ENCODE results near the gene SSBP4.

The SSBP4 gene

DNA sequence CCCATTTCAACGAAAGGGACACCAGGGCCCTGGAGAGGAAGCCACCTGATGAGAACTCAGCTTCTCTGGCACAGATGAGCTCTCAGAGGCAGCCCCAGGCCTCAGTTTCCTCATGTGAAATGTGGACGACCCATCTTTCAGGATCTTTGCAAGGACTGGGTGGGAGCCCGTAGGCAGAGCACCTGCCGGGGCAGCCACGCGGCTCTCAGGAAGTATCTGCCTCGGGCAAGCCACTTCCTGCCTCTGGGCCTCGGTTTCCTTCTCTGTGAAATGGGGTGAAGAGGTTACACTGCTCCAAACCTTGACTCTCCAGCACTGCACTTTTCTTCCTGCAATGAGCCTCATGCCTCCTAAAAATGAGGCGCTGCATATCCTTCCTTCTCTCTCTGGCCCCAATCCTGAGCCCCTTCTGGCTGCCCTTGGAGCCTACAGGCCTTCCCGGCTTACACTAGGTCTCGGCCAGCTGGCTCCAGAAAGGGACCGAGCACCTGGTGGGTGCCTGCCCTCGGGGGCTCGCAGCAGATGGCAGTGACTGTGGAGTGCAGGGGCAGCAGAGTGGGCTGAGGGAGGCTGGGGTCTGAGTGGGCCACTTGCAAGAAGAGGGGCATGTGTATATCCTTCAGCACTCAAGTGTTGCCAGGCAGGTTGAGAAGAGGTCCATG is 3.5 kb downstream of the SSBP4 start:
- FAIRE-seq: no peak

GRCh38 chr19:18423258-18424020 is 4.2 kb downstream of the SSBP4 start:
- no peak for FAIRE-seq

GRCh38 chr19:18424122-18424889 is 5.1 kb downstream of the SSBP4 start:
- no peak for FAIRE-seq

DNA sequence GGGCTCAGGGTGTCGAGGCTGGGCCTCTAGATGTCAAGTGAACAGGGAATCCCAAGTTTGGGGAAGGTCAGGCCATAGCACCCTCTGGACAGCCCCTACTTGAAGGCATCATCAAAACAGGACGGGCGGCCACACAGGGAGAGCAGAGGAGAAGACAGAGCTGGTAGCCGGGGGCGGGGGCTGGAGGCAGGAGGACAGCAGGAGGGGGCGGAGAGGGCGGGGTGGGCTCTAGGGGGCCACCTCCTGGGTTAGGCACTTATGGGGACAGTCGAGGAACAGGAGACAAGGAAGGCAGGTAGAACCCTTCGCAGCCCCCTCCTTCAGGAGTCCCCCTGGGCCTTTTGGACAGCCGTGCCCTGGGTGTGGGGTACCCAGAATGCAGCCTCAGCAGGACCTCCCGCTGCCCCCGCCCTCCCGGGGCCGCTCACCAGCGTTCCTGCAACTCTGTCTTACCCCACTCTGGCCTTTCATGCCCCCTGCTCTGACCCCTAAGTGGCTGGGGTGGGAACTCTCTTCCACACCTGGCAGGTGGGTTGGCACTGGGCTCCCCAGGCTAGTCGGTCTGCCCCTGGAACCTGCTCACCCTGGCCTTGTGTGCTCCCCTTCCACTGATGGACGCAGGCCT is 5.8 kb downstream of the SSBP4 start:
- no peak for FAIRE-seq

DNA sequence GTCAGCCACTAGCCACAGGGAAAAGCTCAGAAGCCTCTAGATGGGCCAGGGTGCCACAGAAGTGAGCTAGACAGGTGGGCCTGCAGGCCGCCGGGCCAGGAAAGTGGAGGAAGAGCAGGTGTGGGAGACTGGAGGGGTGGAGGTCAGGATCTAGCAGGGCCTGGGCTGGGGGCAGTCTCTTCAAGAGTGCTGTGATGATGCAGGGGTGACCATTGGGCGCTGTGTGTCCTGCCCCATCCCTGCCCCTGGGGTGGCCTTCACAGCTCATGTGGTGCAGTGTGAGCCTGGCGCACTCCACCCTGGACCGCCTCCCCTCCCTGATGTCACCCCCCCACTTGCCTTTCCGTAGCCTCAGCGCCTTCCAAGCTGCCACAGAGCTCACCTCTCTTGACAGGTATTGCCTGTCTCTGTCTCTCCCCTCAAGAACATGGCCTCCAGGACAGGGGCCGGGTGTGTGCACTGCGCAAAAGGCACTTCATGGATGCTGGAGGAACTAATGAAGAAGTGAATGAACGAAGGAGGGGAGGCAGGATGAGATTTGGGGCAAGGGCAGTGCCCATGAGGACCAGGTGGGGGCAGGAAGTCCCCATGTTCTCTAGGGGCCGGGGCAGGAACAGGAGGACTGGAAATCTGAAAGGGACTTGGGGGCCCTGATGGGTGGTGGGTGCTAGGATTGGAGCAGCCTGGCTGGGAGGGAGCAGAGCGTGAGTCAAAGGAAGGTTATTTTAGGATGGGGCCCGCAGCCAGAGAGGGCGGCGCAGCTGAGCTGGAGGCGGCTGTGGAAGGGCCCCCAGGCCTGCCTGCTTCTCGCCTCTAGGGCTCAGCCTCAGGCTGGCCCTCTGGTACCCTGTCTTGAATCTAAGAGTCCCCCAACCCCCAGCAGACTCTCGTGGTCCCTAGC is 6.6 kb downstream of the SSBP4 start:
- no peak for FAIRE-seq

- FAIRE-seq: no peak
Measured at GRCh38 chr19:18426416-18426767, 7.2 kb downstream of the SSBP4 start.

GRCh38 chr19:18427080-18427742 is 8.0 kb downstream of the SSBP4 start:
- FAIRE-seq: no peak

DNA sequence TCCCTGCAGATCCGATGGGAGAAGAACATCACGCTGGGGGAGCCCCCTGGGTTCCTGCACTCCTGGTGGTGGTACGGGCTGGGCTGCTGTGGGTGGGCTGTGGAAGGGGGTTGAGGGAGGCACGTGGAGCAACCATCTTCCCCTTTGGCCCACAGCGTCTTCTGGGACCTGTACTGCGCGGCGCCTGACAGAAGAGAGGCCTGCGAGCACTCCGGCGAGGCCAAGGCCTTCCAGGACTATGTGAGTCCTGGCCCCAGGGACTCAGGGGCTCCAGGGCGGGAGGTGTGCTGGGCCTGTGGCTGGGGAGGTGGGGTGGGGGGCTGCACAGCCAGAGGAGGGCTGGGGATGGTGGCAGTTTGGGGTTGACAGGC is 8.5 kb downstream of the SSBP4 start:
- no peak for FAIRE-seq

DNA sequence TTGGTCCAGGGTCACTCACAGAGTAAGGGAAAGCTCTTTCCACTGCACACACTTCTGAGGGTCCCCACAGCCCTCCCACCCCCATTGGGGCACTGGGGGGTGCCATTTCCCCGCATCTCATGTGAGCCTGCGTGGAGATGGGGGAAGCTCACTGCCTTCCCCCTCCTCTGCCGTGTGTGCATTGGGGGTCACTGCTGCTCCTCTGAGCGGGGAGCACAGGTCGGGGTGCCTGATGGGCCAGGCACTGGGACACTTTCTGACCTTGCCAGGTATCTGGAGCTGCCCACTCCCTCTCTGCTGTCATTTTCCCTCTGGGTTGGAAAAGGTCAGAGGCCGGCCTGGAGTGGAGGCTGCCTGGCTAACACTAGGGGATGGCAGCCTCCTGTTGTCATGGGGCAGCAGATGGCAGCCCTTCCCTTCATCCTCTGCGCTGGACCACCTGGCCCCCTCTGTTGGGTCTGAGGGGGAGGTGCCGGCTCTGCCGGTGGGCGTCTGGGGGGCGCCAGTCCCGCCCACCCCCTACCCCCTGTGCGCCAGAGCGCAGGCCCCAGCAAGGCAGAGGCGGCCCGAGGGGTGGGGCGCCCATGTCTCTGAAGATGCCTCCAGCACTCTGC is 9.1 kb downstream of the SSBP4 start:
- FAIRE-seq: no peak

- FAIRE-seq: no peak
Measured at GRCh38 chr19:18428787-18429674, 9.8 kb downstream of the SSBP4 start.

DNA sequence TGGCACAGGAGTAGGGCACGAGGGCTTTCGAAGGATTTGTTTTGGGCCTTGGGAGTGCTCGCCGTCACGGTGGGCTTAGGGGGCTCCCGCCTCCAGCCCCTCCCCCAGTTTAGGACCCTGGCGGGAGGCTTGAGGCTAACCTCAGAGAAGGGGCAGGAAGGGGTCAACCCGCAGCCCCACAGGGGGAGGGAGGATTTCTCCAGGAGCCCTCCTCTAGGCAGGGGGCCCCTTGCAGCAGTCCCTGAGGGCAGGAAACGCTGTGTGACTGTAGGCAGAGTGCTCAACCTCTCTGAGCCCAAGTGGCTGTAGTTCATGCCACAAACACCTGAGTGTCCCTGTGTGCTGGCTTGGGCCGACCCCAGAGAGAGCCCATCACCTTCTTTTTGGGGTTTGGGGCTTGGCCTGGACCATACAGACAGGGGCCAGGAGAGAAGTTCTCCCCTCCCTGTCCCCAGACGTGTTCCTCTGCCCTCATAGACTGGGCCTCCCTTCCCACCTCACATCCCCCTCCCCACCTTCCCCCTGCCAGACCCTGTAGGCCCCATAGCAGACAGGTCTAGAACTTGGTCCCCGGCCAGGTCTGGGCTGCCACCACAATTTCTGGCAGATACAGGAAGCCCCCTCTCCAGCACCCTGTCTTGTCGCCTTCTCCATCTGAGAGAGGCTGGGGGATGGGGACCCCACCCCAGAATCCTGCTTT is 10.7 kb downstream of the SSBP4 start:
- FAIRE-seq: no peak

- FAIRE-seq: no peak
Measured at GRCh38 chr19:18430417-18431144, 11.4 kb downstream of the SSBP4 start.

- no peak for FAIRE-seq
Measured at GRCh38 chr19:18431351-18432197, 12.4 kb downstream of the SSBP4 start.

DNA sequence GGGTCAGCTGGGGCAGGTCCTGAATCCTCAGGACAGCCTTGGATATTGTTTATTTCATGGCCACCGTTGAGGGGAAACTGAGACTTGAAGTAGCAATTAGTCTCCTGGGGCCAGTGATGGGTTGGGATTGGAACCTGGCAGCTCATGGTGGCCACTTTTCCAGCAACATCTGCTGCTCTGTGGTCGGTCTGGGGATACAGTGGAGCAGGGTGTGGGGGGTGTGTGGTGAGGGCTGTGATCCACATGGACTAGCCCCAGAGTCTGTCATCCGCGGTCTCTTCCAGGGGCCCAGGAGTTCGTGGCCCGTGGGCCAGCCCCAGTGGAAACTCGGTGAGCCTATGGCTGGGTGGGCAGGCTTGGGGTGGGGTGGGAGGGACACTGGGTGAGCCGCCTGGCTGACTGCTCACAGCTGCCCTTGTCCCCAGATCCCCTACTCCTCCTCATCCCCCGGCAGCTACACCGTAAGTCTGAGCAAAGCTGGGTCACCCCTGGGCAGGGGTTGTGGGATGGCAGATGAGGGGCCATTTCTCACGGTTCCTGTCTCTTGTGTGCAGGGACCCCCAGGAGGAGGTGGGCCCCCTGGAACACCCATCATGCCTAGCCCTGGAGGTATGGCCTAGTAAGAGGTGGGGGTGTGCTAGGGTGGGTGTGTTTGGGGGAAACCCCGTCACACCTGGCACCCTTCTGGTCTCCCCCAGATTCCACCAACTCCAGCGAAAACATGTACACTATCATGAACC is 13.2 kb downstream of the SSBP4 start:
- FAIRE-seq: no peak

DNA sequence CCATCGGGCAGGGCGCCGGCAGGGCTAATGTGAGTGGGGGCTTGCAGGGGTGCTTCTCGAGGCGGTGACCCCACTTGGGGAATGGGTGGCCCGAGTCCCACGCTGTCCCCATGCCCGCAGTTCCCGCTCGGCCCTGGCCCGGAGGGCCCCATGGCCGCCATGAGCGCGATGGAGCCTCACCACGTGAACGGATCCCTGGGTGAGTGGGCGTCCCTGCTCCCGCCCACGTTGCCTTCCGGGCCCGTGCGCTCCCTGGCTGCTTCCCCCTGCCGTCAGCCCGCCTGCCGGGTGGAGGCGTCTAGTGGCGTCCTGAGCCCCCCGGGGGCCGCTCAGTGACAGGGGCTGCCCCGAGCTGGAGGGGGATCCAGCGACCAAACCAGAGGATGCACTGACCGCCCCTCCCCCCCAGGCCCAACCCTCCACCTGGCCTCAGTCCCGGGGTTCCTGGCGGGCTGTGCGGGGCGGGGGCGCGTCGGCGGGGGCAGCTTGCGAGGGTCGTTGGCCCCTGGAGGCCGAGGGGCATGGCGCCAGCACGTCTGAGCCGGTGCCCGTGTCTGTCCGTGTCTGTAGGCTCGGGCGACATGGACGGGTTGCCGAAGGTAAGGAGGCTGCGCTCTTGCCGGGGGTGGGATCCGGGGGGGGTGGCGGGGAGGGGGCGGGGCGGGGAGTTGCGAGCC is 14.0 kb downstream of the SSBP4 start:
- FAIRE-seq: no peak

GRCh38 chr19:18433735-18434398 is 14.7 kb downstream of the SSBP4 start:
- FAIRE-seq: peak; percentile 68

All from TTC549 (cell line).